Measurements from ENCODE around the gene P2RY2. TPM values are rescaled to one million over a fixed set of nuclear protein-coding genes. Genes with fewer than 3 reads are reported as not detected.

P2RY2 gene
- total RNA-seq, 1 donor from 2014 or later: 6.5 TPM

DNA sequence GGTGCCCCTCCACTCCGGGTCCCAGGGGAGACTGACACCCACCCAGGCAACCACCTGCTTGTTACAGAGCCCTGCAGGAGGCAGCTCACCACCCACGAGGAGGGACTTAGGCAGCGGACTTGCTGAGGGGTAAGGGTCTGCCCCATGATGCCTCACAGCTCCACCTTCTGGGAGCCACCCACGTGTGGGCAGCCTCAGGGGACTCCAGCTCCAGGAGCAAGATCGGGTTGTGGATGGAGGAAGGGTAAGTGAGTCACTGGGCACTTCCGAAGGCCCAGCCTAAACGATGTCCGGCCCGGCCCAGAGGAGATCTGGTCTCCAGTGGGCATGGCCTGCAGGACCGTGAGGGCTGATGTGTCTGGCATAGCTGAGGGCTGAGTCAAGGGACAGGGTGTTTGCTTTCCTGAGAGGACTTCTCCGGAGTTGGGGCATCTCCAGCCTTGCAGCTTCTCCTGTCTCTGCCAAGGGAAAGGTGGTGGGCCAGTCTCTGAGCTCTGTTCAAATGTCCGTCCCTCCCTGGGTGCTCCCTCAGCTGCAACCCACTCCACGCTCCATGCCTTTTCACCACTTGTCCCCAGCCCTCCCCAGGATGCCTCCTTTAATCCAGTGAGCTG is 32.3 kb upstream of the P2RY2 start:
- Histone ChIP-seq H3K4me1 (peaks cover 21% of the 10 kb centered on the region), H3K27me3 (ENCODE audit: low read depth) (no peaks in the 10 kb centered on the region), H3K36me3 (no peaks in the 10 kb centered on the region), H3K9me3 (no peaks in the 10 kb centered on the region), H3K4me3 (no peak overlapping the region), H3K27ac (no peak overlapping the region)
- DNase-seq (no peak), ATAC-seq (peak; percentile 17 to 53)
- intact Hi-C loops (cut with DNase I): no loop called here
- TF ChIP-seq, protein P1, sequence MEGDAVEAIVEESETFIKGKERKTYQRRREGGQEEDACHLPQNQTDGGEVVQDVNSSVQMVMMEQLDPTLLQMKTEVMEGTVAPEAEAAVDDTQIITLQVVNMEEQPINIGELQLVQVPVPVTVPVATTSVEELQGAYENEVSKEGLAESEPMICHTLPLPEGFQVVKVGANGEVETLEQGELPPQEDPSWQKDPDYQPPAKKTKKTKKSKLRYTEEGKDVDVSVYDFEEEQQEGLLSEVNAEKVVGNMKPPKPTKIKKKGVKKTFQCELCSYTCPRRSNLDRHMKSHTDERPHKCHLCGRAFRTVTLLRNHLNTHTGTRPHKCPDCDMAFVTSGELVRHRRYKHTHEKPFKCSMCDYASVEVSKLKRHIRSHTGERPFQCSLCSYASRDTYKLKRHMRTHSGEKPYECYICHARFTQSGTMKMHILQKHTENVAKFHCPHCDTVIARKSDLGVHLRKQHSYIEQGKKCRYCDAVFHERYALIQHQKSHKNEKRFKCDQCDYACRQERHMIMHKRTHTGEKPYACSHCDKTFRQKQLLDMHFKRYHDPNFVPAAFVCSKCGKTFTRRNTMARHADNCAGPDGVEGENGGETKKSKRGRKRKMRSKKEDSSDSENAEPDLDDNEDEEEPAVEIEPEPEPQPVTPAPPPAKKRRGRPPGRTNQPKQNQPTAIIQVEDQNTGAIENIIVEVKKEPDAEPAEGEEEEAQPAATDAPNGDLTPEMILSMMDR (IDR thresholded peaks at IDR 0.05): no peak

DNA sequence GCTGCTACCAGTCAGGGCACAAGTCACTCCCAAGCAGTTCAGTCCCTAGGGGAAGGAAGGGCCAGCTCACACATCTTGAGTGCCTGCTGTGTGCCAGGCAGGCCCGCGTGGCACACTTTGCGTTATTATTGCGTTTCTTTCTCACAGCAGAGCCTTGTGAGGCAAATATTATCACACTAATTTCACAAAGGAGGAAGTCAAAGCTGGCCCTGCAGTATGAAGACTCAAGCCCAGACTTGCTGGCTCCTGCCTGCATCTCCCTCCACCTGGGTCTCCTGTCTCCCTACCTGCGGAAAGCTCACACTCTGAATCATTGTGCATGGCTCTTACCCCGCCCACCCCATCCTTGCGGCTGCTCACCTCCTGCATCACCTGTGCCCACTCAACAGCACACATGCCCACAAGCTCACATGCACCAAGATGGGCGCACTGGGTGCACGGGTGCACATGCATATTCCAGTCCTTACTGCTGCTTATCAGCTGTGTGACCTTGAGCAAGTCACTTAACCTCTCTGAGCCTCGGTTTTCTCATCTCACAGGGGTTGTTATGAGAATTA is 31.7 kb upstream of the P2RY2 start:
- peaks cover 21% of the 10 kb centered on the region for H3K4me1 ChIP-seq
- TF ChIP-seq, protein P1 (IDR thresholded peaks at IDR 0.05): no peak
- intact Hi-C loops (cut with DNase I): no loop called here
- no peaks in the 10 kb centered on the region for H3K9me3 ChIP-seq
- H3K36me3 ChIP-seq: no peaks in the 10 kb centered on the region
- peak in 1 of 2 donors; percentile 40 for ATAC-seq
- H3K27ac ChIP-seq: no peak overlapping the region
- H3K27me3 ChIP-seq (ENCODE audit: low read depth): no peaks in the 10 kb centered on the region
- H3K4me3 ChIP-seq: no peak overlapping the region
- DNase-seq: no peak

DNA sequence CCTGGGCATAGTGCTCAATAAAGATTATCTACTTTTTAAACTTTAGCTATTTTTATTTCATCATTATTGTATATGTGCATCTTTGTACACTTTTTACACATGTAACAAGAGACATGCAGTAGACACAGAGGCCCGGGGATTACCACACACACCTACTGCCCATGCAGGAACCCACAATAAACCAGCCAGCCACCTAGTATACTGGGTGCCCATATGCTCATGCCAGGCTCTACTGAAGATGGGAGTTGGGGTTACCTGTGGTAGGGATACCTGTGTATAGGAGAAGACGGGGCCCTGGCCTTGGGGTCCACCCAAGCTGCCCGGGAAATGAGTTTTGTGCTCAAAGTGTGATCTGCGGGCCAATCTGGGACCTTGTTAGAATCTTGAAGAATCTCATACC is 31.2 kb upstream of the P2RY2 start:
- H3K36me3 ChIP-seq: no peaks in the 10 kb centered on the region
- TF ChIP-seq, protein P1 (IDR thresholded peaks at IDR 0.05): no peak
- H3K9me3 ChIP-seq: no peaks in the 10 kb centered on the region
- no peak for DNase-seq
- no peak overlapping the region for H3K4me3 ChIP-seq
- no peak for ATAC-seq
- intact Hi-C loops (cut with DNase I): no loop called here
- H3K27me3 ChIP-seq (ENCODE audit: low read depth): no peaks in the 10 kb centered on the region
- peaks cover 21% of the 10 kb centered on the region for H3K4me1 ChIP-seq
- H3K27ac ChIP-seq: no peak overlapping the region

DNA sequence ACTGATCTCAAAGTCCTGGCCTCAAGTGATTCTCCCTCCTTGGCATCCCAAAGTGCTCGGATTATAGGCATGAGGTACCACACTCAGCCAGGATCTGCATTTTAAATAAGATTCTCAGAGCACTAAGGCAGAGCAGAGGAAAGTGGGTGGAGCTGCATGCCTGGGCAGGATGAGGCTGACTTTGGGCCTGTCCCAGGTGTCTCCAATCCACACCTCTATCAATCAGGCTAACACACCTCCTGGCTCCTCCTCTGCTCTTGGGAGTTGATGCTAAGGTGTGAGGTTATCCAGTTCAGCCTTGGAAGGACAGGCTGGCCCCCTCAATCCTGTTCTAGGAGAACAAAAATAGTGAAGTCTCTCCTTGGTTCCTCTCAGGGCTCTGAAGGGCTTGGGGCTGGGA is 30.2 kb upstream of the P2RY2 start:
- TF ChIP-seq, protein P1 (IDR thresholded peaks at IDR 0.05): no peak
- H3K36me3 ChIP-seq: no peaks in the 10 kb centered on the region
- DNase-seq (no peak), ATAC-seq (no peak)
- intact Hi-C loops (cut with DNase I): no loop called here
- H3K9me3 ChIP-seq: no peaks in the 10 kb centered on the region
- H3K27me3 ChIP-seq (ENCODE audit: low read depth): no peaks in the 10 kb centered on the region
- peaks cover 21% of the 10 kb centered on the region for H3K4me1 ChIP-seq
- no peak overlapping the region for H3K27ac ChIP-seq
- no peak overlapping the region for H3K4me3 ChIP-seq

DNA sequence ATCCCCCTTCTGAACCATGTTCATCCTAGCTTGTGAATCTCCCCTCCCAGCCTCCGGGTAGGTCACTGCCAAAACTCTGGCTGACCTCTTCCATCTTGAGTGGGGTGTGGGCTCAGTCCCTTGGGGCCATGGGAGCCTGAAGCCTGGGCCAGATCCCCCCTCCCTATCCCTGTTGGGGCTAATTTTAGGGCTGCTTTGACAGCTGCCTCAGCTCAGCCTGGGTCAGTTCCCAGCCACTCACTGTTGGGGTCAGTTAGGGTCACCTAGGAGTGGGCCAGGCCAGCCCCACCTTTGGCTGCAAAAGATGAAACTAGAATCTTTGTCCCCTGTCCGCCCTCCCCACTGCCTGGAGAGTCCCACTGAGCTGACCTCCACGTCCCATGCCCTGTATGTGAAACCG is 29.8 kb upstream of the P2RY2 start:
- no peak for ATAC-seq
- H3K27ac ChIP-seq: no peak overlapping the region
- no peaks in the 10 kb centered on the region for H3K36me3 ChIP-seq
- intact Hi-C loops (cut with DNase I): no loop called here
- TF ChIP-seq, protein P1 (IDR thresholded peaks at IDR 0.05): no peak
- H3K9me3 ChIP-seq: no peaks in the 10 kb centered on the region
- peaks cover 21% of the 10 kb centered on the region for H3K4me1 ChIP-seq
- H3K27me3 ChIP-seq (ENCODE audit: low read depth): no peaks in the 10 kb centered on the region
- no peak for DNase-seq
- no peak overlapping the region for H3K4me3 ChIP-seq

Data from lower lobe of right lung (tissue), 2 donors.